ENCODE data around the gene OPN1MW2. TPM values are rescaled to one million over a fixed set of nuclear protein-coding genes. Genes with fewer than 3 reads are reported as not detected.
"Not testable (repeated sequence)": the region's sequence is repeated elsewhere in the genome, so short reads cannot be mapped to it uniquely, and the experiment has no call there.

OPN1MW2 gene
- total RNA-seq = not detected in 2 replicates

DNA sequence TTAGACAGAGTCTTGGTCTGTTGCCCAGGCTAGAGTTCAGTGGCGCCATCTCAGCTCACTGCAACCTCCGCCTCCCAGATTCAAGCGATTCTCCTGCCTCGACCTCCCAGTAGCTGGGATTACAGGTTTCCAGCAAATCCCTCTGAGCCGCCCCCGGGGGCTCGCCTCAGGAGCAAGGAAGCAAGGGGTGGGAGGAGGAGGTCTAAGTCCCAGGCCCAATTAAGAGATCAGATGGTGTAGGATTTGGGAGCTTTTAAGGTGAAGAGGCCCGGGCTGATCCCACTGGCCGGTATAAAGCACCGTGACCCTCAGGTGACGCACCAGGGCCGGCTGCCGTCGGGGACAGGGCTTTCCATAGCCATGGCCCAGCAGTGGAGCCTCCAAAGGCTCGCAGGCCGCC, at the start of gene OPN1MW2:
Gene OPN1MW2, plus strand, starts transcription at position 301 of the 400 bp plus-strand sequence. Its CDS starts 60 bp downstream, at position 361.
- not testable (repeated sequence) for DNase-seq (ENCODE audit: low read depth, low spot score)

DNA sequence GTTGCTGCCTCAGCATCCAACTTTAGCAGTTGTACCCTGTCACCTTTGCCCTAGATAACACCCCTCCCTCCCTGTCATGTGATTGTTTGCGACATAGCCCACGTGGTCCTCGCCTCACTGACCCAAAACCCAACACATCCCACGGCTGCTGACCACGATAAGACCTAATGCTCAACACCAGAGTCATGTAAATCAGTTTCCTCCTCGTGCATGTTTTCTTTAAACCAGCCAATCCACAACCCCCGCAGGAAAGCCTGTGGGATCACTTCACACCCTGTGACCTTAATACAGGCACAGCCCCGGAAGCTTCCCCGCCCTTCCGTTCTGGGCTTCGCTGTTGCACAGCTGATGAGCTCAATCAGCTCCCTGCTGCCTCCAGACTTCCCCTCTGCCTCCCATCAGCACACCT, 47.0 kb upstream of the OPN1MW2 start:
- DNase-seq (ENCODE audit: low read depth, low spot score) = not testable (repeated sequence)

DNA sequence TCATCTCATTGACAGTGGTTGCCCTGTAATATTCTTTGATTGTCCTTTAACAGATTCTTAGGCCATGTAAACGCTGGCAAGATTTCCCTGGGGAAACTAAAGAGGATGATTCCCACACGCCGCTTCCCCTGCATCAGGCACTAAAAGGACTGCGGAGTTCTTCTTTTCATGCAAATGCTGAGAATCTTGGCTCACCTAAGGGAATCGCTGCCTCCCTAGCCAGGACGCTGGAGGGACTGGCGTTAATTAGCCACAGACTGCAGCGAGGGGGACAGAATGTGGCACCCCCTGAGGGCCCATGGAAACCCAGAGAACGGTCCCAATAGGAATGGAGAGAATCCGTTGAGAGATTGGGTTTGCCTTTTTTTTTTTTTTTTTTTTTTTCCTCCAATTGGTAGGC, 45.2 kb upstream of the OPN1MW2 start:
- not testable (repeated sequence) for DNase-seq (ENCODE audit: low read depth, low spot score)

DNA sequence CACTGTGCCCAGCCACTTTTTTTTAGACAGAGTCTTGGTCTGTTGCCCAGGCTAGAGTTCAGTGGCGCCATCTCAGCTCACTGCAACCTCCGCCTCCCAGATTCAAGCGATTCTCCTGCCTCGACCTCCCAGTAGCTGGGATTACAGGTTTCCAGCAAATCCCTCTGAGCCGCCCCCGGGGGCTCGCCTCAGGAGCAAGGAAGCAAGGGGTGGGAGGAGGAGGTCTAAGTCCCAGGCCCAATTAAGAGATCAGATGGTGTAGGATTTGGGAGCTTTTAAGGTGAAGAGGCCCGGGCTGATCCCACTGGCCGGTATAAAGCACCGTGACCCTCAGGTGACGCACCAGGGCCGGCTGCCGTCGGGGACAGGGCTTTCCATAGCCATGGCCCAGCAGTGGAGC, 37.3 kb upstream of the OPN1MW2 start, which contains the start of gene OPN1MW:
Gene OPN1MW, plus strand, starts transcription at position 301 of the 400 bp plus-strand sequence. Its CDS starts 82 bp downstream, at position 383.
- DNase-seq (ENCODE audit: low read depth, low spot score) = not testable (repeated sequence)

DNA sequence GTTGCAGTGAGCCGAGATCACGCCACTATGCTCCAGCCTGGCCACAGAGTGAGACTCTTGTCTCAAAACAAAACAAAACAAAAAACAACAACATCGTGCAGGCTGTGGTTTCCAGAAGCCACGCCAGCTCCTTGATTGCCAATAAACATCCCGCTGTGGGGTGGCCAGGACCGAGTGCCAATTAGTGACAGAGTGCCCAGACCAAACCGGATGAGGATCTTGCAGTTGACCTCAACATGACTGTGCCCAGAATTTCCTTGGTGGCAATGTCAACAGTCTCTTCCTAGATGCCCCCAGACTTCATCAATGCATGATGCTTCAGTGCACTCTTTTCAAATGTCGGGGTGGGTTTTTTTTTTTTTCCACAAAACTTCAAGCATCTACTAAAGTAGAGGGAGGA, 35.8 kb upstream of the OPN1MW2 start:
- DNase-seq (ENCODE audit: low read depth, low spot score) = not testable (repeated sequence)

DNA sequence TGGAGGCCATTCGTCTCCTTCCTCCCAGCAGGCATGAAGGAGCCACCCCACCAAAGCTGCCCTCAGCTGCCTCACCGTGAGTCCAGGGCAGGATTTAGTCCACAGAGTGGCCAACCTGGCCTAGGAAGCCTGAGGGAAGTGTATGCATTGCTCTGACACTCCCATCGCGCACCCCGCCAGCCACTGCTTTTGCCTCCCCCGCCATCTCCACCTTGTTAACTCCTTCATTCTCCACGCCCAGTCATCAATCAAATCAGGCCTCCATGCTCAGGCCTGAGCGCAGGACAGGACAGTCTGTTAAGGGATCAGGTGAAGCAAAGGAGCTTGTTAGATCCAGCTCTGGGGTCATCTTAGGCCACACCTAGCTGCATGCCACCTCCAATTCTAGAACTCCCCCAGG, 26.7 kb upstream of the OPN1MW2 start:
- not testable (repeated sequence) for DNase-seq (ENCODE audit: low read depth, low spot score)

DNA sequence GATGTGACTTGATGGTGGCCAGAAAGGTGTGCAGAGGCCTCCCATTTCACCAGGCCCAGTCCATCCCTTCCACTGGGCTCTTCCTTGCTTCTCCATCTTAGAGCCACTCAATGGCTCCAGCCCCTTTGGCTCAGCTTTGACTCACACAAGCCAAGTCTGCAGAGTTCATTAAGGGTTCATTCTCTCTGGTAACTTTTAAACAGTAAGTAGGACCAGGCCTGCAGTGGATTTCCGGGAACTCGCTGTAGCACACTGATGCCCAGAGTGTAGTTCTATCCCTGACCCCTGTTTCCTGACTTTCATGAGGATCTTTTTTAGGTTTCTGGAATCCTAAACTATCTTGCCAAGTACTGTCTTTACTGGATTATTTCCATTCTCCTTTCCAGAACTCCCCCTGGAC, 25.2 kb upstream of the OPN1MW2 start:
- not testable (repeated sequence) for DNase-seq (ENCODE audit: low read depth, low spot score)

DNA sequence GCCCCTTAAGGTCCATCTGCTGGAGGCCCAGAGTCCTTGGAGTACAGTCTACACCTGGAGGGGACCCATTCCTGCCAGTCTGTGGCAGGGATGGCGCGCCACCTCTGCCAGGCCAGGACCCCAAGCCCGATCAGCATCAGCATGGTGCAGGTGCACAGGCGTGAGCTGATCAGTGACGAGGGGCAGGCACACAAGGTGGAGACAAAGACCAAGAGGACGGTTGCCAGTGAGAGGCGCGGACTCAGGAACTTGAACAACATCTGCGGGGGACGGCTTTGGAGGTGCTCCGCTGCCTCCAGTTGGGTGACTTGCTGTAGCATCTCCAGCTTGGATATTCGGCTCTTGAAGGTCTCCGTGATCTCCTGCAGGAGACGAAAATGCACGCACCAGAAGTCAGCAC, 23.1 kb upstream of the OPN1MW2 start:
- DNase-seq (ENCODE audit: low read depth, low spot score) = not testable (repeated sequence)

DNA sequence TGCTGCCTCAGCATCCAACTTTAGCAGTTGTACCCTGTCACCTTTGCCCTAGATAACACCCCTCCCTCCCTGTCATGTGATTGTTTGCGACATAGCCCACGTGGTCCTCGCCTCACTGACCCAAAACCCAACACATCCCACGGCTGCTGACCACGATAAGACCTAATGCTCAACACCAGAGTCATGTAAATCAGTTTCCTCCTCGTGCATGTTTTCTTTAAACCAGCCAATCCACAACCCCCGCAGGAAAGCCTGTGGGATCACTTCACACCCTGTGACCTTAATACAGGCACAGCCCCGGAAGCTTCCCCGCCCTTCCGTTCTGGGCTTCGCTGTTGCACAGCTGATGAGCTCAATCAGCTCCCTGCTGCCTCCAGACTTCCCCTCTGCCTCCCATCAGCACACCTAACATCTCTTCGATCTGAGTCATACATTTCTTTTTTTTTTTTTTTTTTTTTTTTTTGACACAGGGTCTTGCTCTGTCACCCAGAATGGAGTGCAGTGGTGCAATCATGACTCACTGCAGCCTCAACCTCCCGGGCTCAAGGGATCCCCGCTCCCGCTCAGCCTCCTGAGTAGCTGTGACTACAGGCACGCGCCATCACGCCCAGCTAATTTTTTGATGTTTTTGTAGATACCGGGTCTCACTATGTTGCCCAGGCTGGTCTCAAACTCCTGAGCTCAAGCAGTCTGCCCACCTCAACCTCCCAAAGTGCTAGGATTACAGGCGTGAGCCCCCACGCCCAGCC, 9.7 kb upstream of the OPN1MW2 start:
- DNase-seq (ENCODE audit: low read depth, low spot score) = not testable (repeated sequence)

DNA sequence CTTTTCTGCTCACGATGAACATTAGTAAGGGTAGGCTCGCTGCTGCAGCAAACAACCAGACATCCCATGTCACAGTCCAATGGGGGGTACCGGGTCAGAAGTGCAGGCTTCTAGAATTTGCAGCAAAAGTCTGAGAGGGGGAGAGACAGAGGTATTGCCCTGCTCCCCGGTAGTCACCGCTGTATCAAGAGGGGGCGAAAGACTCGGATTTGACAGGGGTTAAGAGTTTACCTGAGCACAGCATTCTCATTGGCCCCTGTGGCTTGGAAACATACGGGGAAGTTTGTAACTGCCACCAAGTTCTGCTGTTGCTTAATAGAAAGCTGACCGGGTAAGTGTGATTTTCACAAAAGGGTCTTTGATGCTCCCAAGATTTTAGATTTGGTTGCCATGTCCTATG, 8.5 kb upstream of the OPN1MW2 start:
- not testable (repeated sequence) for DNase-seq (ENCODE audit: low read depth, low spot score)

DNA sequence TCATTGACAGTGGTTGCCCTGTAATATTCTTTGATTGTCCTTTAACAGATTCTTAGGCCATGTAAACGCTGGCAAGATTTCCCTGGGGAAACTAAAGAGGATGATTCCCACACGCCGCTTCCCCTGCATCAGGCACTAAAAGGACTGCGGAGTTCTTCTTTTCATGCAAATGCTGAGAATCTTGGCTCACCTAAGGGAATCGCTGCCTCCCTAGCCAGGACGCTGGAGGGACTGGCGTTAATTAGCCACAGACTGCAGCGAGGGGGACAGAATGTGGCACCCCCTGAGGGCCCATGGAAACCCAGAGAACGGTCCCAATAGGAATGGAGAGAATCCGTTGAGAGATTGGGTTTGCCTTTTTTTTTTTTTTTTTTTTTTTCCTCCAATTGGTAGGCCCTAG, 8.1 kb upstream of the OPN1MW2 start:
- DNase-seq (ENCODE audit: low read depth, low spot score) = not testable (repeated sequence)

DNA sequence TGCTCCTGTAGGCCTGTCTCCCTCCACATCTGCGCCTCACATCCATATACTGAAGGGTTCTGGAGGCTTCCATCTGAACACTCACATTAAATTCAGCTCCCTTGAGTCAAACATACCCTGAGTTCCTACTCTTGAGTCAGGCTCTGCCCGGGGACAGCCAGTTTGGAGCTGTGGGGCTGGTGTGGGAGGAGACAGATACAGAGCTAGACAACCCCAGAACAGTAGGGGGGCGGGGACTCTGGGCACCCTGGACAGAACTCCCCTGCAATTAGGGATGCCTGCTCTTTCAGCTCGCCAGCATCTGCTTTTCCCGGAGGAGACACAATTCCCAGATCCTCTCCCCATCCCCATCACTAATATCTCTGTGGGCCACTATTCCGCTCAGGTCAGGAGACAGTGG, 5.7 kb downstream of the OPN1MW2 start:
- not testable (repeated sequence) for DNase-seq (ENCODE audit: low read depth, low spot score)

DNA sequence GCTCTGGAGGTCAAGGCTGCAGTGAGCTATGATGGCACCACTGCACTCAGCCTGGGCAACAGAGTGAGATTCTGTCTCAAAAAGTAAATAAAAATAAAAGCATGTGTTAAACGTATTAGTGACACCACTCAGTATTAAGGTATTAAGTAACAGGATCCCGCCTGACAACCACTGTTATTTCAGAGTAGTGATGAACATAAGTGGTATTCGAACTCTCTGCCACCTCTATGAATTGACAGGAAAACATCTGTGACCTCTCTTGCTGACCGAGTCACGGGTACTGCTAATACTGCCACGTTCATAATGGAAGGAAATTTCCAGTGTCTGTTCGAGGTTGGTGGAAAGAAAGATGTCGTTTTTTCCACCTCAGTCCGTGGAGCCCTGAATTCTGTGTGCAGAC, 7.2 kb downstream of the OPN1MW2 start:
- not testable (repeated sequence) for DNase-seq (ENCODE audit: low read depth, low spot score)

DNA sequence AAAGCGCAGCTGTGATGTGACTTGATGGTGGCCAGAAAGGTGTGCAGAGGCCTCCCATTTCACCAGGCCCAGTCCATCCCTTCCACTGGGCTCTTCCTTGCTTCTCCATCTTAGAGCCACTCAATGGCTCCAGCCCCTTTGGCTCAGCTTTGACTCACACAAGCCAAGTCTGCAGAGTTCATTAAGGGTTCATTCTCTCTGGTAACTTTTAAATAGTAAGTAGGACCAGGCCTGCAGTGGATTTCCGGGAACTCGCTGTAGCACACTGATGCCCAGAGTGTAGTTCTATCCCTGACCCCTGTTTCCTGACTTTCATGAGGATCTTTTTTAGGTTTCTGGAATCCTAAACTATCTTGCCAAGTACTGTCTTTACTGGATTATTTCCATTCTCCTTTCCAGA, 11.9 kb downstream of the OPN1MW2 start:
- DNase-seq (ENCODE audit: low read depth, low spot score) = not testable (repeated sequence)

DNA sequence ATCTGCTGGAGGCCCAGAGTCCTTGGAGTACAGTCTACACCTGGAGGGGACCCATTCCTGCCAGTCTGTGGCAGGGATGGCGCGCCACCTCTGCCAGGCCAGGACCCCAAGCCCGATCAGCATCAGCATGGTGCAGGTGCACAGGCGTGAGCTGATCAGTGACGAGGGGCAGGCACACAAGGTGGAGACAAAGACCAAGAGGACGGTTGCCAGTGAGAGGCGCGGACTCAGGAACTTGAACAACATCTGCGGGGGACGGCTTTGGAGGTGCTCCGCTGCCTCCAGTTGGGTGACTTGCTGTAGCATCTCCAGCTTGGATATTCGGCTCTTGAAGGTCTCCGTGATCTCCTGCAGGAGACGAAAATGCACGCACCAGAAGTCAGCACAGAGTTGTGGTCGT, 14.1 kb downstream of the OPN1MW2 start:
- DNase-seq (ENCODE audit: low read depth, low spot score) = not testable (repeated sequence)

DNA sequence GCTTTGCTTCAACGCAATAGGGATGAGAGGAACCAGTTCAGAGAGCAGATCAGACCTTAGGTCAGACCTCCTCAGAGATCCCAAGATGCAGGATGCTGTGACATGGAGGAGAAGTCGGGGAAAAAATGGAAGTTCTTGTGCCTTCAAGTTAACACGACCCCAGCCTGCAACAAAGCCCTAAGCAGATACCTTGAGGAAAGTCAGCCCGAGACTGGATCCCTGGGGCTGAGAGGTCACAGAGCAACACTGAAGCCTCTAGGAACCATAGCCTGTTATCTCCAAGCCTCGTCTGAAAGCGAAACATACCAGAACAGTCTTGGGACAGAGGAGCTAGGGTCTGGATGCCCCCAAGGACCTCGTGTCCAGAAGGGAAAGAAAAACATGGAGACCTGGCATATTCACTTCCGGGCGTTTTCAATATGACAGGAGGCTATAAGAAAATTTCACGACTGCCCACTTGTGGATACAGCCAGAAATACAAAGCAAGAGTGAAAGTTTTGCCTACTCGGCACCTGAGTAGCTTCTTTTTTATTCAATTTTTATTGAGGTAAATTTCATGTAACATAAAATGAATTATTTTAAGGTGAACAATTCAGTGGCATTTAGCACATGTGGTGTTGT, 19.5 kb downstream of the OPN1MW2 start:
- DNase-seq (ENCODE audit: low read depth, low spot score) = not testable (repeated sequence)

DNA sequence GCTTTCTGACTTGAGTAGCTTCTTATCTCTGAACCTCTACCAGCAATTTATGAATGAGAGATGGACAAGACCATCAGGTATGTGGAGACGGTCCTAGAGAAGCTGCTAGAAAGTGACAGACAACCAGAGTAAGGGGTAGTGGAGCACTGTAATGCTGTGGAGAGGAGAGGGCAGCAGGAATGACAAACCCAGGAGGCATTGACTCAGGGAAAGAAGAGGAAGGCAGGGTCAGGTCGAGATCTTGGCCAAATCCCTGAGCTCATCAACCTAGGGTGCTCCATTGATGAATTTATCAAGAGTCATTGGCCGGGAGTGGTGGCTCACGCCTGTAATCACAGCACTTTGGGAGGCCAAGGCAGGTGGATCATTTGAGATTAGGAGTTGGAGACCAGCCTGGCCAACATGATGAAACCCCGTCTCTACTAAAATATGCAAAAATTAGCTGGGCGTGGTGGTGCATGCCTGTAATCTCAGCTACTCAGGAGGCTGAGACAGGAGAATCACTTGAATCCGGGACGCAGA, 20.5 kb downstream of the OPN1MW2 start:
- not testable (repeated sequence) for DNase-seq (ENCODE audit: low read depth, low spot score)

DNA sequence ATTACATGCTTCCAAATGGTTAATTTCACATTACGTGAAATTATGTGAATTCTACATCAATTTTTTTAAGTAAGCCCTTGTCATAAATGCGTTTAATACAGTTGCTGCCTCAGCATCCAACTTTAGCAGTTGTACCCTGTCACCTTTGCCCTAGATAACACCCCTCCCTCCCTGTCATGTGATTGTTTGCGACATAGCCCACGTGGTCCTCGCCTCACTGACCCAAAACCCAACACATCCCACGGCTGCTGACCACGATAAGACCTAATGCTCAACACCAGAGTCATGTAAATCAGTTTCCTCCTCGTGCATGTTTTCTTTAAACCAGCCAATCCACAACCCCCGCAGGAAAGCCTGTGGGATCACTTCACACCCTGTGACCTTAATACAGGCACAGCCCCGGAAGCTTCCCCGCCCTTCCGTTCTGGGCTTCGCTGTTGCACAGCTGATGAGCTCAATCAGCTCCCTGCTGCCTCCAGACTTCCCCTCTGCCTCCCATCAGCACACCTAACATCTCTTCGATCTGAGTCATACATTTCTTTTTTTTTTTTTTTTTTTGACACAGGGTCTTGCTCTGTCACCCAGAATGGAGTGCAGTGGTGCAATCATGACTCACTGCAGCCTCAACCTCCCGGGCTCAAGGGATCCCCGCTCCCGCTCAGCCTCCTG, 28.0 kb downstream of the OPN1MW2 start:
- DNase-seq (ENCODE audit: low read depth, low spot score) = not testable (repeated sequence)

DNA sequence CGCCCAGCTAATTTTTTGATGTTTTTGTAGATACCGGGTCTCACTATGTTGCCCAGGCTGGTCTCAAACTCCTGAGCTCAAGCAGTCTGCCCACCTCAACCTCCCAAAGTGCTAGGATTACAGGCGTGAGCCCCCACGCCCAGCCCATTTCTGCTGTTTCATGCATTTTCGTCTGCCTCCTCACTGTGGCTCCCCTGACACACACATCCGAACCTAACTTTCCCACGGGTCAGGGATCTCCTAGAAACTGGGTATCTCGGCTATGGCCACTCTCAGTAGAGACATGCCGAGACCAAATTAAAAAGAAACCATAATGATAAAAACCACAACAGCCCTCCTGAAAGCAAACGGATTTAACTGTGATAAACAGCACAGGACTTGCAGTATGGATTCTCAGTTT, 28.5 kb downstream of the OPN1MW2 start:
- DNase-seq (ENCODE audit: low read depth, low spot score) = not testable (repeated sequence)

DNA sequence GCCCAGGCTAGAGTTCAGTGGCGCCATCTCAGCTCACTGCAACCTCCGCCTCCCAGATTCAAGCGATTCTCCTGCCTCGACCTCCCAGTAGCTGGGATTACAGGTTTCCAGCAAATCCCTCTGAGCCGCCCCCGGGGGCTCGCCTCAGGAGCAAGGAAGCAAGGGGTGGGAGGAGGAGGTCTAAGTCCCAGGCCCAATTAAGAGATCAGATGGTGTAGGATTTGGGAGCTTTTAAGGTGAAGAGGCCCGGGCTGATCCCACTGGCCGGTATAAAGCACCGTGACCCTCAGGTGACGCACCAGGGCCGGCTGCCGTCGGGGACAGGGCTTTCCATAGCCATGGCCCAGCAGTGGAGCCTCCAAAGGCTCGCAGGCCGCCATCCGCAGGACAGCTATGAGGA, 37.7 kb downstream of the OPN1MW2 start, which contains the start of gene OPN1MW3:
Gene OPN1MW3, plus strand, starts transcription at position 301 of the 400 bp plus-strand sequence. Its CDS starts 38 bp downstream, at position 339.
- DNase-seq (ENCODE audit: low read depth, low spot score) = not testable (repeated sequence)

DNA sequence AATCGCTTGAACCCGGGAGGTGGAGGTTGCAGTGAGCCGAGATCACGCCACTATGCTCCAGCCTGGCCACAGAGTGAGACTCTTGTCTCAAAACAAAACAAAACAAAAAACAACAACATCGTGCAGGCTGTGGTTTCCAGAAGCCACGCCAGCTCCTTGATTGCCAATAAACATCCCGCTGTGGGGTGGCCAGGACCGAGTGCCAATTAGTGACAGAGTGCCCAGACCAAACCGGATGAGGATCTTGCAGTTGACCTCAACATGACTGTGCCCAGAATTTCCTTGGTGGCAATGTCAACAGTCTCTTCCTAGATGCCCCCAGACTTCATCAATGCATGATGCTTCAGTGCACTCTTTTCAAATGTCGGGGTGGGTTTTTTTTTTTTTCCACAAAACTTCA, 39.2 kb downstream of the OPN1MW2 start:
- not testable (repeated sequence) for DNase-seq (ENCODE audit: low read depth, low spot score)

DNA sequence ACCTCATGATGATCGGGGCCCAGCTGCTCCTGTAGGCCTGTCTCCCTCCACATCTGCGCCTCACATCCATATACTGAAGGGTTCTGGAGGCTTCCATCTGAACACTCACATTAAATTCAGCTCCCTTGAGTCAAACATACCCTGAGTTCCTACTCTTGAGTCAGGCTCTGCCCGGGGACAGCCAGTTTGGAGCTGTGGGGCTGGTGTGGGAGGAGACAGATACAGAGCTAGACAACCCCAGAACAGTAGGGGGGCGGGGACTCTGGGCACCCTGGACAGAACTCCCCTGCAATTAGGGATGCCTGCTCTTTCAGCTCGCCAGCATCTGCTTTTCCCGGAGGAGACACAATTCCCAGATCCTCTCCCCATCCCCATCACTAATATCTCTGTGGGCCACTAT, 43.5 kb downstream of the OPN1MW2 start:
- not testable (repeated sequence) for DNase-seq (ENCODE audit: low read depth, low spot score)

Measured in pulmonary artery endothelial cell (primary cell).